Gastrocnemius medialis (tissue), 4 donors: ENCODE data around the gene AVPR1B.

ENCODE experiments used
- CTCF ChIP-seq, 5 experiments: fragments of 450-650 bp in 3 of 5; fragments of 200-600 bp in 2 of 5; sonication (generic) in 2 of 5; IDR thresholded peaks in 4 of 5; conservative IDR thresholded peaks in 1 of 5; 1 replicate in 4 of 5; 2 replicates in 1 of 5; pipeline ENCODE4 v1.5.1; 2016 to 2019; ENCODE audit warnings: antibody characterized with exemption in 5 of 5, mild to moderate bottlenecking in 3 of 5, moderate library complexity in 3 of 5
- POLR2A ChIP-seq, 2 donors: fragments of 450-650 bp; IDR thresholded peaks; one replicate each; pipeline ENCODE4 v1.6.1; 2017; ENCODE audit warnings: antibody characterized with exemption in 2 of 2, mild to moderate bottlenecking in 2 of 2, moderate library complexity in 2 of 2

GRCh38 chr1:206125346-206125745, 8.2 kb upstream of the AVPR1B start:
- no peak for TF ChIP-seq CTCF (IDR thresholded peaks at IDR 0.05 in 4 of 5, conservative IDR thresholded peaks at IDR 0.05 in 1 of 5)
- no peak for TF ChIP-seq POLR2A (IDR thresholded peaks at IDR 0.05)
